ENCODE data around the gene LMOD2.

DNA sequence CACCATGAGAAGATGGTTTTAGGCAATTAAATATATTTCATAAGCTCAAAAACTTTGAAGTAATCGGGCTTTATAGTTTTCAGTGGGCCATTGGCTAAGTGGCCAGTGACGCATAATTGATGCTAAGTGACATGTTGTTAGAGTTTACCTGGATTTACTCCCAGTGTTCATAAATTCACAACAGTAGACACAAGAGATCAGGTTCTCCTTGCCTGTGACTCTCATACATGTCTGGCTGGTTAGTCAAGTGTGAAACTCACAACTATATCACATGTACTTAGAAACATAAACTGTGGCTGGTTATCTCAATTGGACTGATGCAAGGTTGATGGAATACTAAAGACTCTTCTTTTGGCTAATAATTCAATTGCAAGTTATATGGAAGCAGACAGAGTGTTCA is 27.8 kb upstream of the LMOD2 start:
- TF ChIP-seq EZH2 (optimal IDR thresholded peaks at IDR 0.05; ENCODE audit: low read depth, low read length): no peak
- TF ChIP-seq, protein P1, sequence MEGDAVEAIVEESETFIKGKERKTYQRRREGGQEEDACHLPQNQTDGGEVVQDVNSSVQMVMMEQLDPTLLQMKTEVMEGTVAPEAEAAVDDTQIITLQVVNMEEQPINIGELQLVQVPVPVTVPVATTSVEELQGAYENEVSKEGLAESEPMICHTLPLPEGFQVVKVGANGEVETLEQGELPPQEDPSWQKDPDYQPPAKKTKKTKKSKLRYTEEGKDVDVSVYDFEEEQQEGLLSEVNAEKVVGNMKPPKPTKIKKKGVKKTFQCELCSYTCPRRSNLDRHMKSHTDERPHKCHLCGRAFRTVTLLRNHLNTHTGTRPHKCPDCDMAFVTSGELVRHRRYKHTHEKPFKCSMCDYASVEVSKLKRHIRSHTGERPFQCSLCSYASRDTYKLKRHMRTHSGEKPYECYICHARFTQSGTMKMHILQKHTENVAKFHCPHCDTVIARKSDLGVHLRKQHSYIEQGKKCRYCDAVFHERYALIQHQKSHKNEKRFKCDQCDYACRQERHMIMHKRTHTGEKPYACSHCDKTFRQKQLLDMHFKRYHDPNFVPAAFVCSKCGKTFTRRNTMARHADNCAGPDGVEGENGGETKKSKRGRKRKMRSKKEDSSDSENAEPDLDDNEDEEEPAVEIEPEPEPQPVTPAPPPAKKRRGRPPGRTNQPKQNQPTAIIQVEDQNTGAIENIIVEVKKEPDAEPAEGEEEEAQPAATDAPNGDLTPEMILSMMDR (IDR thresholded peaks at IDR 0.05; ENCODE audit: low read length): no peak
- no peak for TF ChIP-seq EZH2phosphoT487 (IDR thresholded peaks at IDR 0.05; ENCODE audit: low read length)
